KMS-11 (cell line): ENCODE measurements around the gene MGAT3.

ENCODE experiments used
- H2AFZ ChIP-seq: fragments of 200-600 bp; sonication (generic); 2 replicates; pipeline ENCODE4 v1.6.1; 2016; ENCODE audit warnings: antibody characterized with exemption, mixed run types, low read depth
- H3K27ac ChIP-seq: fragments of 200-600 bp; sonication (generic); 2 replicates; pipeline ENCODE4 v1.6.1; 2016; ENCODE audit warnings: mild to moderate bottlenecking, mixed run types
- H3K27me3 ChIP-seq: fragments of 200-600 bp; sonication (generic); 2 replicates; pipeline ENCODE4 v1.6.1; 2017; ENCODE audit warnings: mild to moderate bottlenecking, low read depth, mixed run types, moderate library complexity; ENCODE audit not compliant: insufficient read depth
- H3K36me3 ChIP-seq: fragments of 200-600 bp; sonication (generic); 2 replicates; pipeline ENCODE4 v1.6.1; 2017; ENCODE audit warnings: mild to moderate bottlenecking, mixed run types; ENCODE audit not compliant: insufficient read depth
- H3K4me1 ChIP-seq: fragments of 200-600 bp; sonication (generic); 2 replicates; pipeline ENCODE4 v1.6.1; 2016; ENCODE audit warnings: mild to moderate bottlenecking, low read depth, mixed run types; ENCODE audit not compliant: poor library complexity, severe bottlenecking
- H3K4me2 ChIP-seq: fragments of 200-600 bp; sonication (generic); 2 replicates; pipeline ENCODE4 v1.7.0; 2016; ENCODE audit warnings: mild to moderate bottlenecking, mixed run types
- H3K4me3 ChIP-seq: fragments of 200-600 bp; sonication (generic); IDR thresholded peaks from 2 replicates; pipeline ENCODE4 v1.6.1; 2017; ENCODE audit warnings: low read depth, low read length, mixed read lengths; ENCODE audit not compliant: insufficient read depth
- H3K79me2 ChIP-seq: fragments of 200-600 bp; sonication (generic); 2 replicates; pipeline ENCODE4 v1.6.1; 2016; ENCODE audit warnings: low read depth, mixed run types; ENCODE audit not compliant: insufficient read depth
- H3K9ac ChIP-seq: fragments of 200-600 bp; sonication (generic); 2 replicates; pipeline ENCODE4 v1.6.1; 2016; ENCODE audit warnings: mild to moderate bottlenecking, mixed run types
- H4K20me1 ChIP-seq: fragments of 200-600 bp; sonication (generic); 2 replicates; pipeline ENCODE4 v1.6.1; 2016; ENCODE audit warnings: mild to moderate bottlenecking, mixed run types; ENCODE audit not compliant: insufficient read depth
- CTCF ChIP-seq: fragments of 200-600 bp; sonication (generic); conservative IDR thresholded peaks from 2 replicates; pipeline ENCODE4 v1.6.1; 2017; ENCODE audit warnings: low read depth, mild to moderate bottlenecking, antibody characterized with exemption, low read length, moderate library complexity, mixed read lengths

MGAT3 gene

GRCh38 chr22:39526736-39527171, 69.9 kb downstream of the MGAT3 start:
- Histone ChIP-seq H3K4me3 (no peak overlapping the region), H4K20me1 (peaks cover 14% of the 10 kb centered on the region), H3K4me1 (peaks cover 44% of the 10 kb centered on the region), H3K27ac (no peak overlapping the region; the same call in 1 of the 2 replicates), H3K27me3 (no peaks in the 10 kb centered on the region), H3K79me2 (peaks cover 29% of the 10 kb centered on the region), H3K4me2 (no peak overlapping the region), H3K36me3 (0 out of 2 replicates have a peak, but pooled peaks cover 4% of the 10 kb centered on the region), H3K9ac (no peak overlapping the region), H2AFZ (no peak overlapping the region)
- TF ChIP-seq CTCF = no peak

GRCh38 chr22:39527481-39527961, 70.7 kb downstream of the MGAT3 start:
- H2AFZ ChIP-seq = no peak overlapping the region
- H3K36me3 ChIP-seq = no peaks in the 10 kb centered on the region
- no peak overlapping the region; the same call in 1 of the 2 replicates for H3K27ac ChIP-seq
- H3K27me3 ChIP-seq = no peaks in the 10 kb centered on the region
- no peak overlapping the region for H3K4me3 ChIP-seq
- no peak overlapping the region for H3K9ac ChIP-seq
- peaks cover 42% of the 10 kb centered on the region for H3K4me1 ChIP-seq
- no peak overlapping the region for H3K4me2 ChIP-seq
- peaks cover 27% of the 10 kb centered on the region; the same call in 1 of the 2 replicates for H3K79me2 ChIP-seq
- H4K20me1 ChIP-seq = peaks cover 6% of the 10 kb centered on the region
- no peak for TF ChIP-seq CTCF

- peak overlapping the region; percentile 22; the same call in 1 of the 2 replicates for H3K4me2 ChIP-seq
- H3K27ac ChIP-seq = no peak overlapping the region; the same call in 1 of the 2 replicates
These were observed 71.4 kb downstream of the MGAT3 start for GRCh38 chr22:39528080-39528661.

More at GRCh38 chr22:39528080-39528661, 71.4 kb downstream of the MGAT3 start:
- H3K4me3 ChIP-seq = no peak overlapping the region
- no peaks in the 10 kb centered on the region for H3K36me3 ChIP-seq
- peaks cover 42% of the 10 kb centered on the region for H3K4me1 ChIP-seq
- no peak for TF ChIP-seq CTCF
- H4K20me1 ChIP-seq = peaks cover 4% of the 10 kb centered on the region; the same call in 1 of the 2 replicates
- peaks cover 21% of the 10 kb centered on the region; the same call in 1 of the 2 replicates for H3K79me2 ChIP-seq
- no peaks in the 10 kb centered on the region for H3K27me3 ChIP-seq
- H3K9ac ChIP-seq = no peak overlapping the region
- no peak overlapping the region for H2AFZ ChIP-seq
